UCSD-AML1 (cell line): ENCODE results near the gene CSF2.
"Not testable (repeated sequence)": the region's sequence is repeated elsewhere in the genome, so short reads cannot be mapped to it uniquely, and the experiment has no call there.

Experiments used
- DNase-seq: peaks from one replicate; lab custom pipeline; 2025; ENCODE audit not compliant: unreplicated experiment; lab: John Stamatoyannopoulos, UW

CSF2 gene

DNA sequence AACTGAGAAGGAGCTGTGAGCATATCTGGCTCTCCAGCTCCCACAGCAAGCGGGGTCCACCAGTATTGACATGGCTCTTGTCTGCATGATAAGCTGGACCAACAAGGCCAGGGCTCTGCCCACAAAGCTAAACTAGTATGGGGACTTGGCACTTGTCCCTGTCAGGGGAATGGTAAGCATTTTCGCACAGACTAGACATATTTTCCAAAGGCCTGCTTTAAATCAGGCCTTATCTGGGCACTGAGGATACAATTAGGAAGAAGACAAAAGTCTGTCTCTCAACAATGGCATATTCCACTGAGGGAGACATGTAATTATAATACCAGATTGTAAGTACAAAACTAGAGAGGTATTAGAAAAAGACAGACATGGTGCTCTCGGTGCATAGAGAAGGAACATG is 32.1 kb downstream of the CSF2 start:
- no peak for DNase-seq

DNA sequence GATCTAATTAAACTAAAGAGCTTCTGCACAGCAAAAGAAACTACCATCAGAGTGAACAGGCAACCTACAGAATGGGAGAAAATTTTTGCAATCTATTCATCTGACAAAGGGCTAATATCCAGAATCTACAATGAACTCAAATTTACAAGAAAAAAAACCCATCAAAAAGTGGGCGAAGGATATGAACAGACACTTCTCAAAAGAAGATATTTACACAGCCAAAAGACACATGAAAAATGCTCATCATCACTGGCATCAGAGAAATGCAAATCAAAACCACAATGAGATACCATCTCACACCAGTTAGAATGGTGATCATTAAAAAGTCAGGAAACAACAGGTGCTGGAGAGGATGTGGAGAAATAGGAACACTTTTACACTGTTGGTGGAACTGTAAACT is 34.9 kb downstream of the CSF2 start:
- DNase-seq, result not testable (repeated sequence)

GRCh38 chr5:132108957-132109356 is 35.4 kb downstream of the CSF2 start:
- not testable (repeated sequence) for DNase-seq

GRCh38 chr5:132109494-132110053 is 36.0 kb downstream of the CSF2 start:
- no peak for DNase-seq

DNA sequence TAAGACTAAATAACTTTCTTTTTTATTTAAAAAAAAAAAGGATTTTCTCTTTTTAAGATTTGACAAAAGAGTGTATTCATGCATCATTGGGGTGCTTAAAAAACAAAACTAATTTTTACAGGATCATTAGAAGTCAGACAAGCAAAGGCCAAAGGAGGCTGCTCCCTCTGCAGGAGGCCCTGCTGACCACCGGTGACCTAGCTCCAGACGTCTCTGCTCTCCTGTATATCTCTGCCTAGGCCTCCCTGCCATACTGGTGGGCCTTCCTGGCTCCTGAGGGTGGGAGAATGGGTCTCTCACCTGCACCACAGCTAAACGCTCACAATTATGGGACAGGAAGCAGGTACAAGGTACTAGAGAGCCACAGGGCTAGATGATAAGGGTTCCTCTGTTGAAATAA is 36.6 kb downstream of the CSF2 start:
- DNase-seq, result no peak

DNA sequence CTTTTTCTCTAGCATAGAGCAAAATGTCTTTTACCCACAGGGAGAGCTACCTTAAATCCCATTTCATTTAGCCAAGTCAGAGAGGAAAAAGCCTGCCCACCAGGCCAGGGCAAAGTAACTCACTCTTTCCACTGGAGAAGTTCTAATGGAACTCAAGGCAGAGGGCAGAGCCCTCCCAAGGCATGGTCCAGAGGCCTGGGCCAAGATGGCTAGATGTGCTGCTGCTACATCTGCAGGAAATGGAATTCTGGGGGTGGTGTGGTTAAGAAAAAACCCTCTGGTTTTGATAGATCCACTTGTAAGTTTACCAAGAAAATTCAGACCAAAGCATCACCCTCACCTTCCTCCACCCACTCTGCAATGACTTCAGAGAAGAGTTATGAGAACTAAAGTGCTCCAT is 37.3 kb downstream of the CSF2 start:
- no peak for DNase-seq

DNA sequence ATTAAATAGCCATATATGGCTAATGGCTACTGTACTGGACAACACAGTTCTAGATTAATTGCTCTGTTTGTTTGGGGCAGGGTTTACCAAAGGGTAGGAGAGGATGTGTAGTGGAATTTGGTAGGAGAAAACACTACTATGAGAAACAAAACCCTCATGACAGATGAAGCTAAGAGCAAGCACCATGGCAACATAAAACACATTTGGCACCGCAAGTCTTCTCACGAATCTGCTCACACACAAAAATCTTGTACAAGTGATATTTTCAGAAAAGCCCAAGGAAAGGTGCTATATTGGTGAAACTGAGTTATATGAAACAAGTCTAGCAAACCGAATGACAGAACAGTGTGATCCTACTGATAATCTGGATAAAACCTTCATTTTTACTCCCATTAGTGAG is 38.5 kb downstream of the CSF2 start:
- DNase-seq, result no peak

DNA sequence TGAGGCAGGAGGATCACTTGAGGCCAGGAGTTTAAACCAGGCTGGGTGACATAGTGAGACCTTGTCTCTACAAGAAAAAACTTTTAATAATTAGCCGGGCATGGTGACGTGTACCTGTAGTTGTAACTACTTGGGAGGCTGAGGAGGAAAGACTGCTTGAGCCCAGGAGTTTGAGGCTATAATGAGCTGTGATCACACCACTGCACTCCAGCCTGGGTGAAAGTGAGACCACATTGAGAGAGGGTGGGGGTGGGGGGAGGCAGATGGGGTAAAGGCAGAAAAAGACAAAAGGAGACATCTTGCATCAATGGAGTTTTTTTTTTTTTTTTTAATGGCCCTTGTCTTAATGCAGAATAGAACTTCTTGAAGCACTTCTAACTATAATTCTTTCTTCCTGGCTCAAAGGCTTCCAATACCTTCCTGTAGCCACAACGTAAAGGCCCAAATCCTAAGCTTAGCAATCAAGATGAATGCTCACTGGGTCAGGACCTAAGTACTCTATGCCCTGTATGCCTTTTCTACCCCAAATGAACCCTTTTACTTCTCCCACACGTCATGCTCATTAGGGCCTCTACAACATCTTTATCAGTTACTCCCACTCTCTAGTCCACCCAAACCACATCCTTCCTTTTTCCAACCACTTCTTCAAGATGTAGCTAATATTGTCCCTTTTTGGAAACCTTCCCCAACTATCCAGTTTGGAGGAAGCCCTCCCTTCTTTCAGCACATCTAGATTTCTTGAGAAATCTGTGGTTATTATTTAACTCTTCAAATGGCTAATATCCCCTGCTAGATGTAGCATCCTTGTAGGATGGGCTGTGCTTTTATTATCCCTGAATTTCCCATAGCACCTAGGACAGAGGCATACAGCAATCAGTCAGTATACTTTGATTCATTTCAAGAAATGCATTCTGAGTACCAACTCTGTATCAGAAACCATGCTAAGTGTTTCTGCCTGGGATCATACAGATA is 40.8 kb downstream of the CSF2 start:
- no peak for DNase-seq

DNA sequence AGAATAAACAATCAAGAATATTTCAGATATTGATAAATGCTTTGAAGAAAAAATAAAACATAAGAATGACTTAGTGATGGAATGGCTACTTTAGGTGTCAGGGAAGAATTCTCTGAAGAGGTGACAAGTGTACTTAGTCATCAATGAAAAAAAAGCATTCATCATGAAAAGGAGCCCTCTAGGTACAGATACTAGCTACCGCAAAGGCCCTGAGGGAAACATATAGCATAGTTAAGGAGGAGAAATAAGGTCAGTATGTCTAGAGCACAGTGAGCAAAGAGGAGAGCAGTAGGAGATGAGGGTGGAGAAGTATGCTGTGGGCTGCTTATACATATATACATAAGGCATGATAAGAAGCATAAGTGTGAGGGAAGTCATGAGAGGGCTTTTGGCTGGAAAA is 41.8 kb downstream of the CSF2 start:
- DNase-seq, result no peak

- DNase-seq, result no peak
These were observed 42.5 kb downstream of the CSF2 start for GRCh38 chr5:132116072-132116471.

- not testable (repeated sequence) for DNase-seq
These were observed 43.4 kb downstream of the CSF2 start for GRCh38 chr5:132116909-132117489.

GRCh38 chr5:132120717-132121116 is 47.1 kb downstream of the CSF2 start:
- DNase-seq, result not testable (repeated sequence)

- DNase-seq, result not testable (repeated sequence)
These were observed 49.4 kb downstream of the CSF2 start for GRCh38 chr5:132122971-132123370.

- not testable (repeated sequence) for DNase-seq
These were observed 50.0 kb downstream of the CSF2 start for GRCh38 chr5:132123578-132123977.
